ENCODE data around the gene NINJ1. TPM values are rescaled to one million over a fixed set of nuclear protein-coding genes. Genes with fewer than 3 reads are reported as not detected.

The NINJ1 gene, protein sequence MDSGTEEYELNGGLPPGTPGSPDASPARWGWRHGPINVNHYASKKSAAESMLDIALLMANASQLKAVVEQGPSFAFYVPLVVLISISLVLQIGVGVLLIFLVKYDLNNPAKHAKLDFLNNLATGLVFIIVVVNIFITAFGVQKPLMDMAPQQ
- total RNA-seq (2014; rRNA removed; shearing (Covaris generic)), result 24.2 and 34.8 TPM in 2 replicates

DNA sequence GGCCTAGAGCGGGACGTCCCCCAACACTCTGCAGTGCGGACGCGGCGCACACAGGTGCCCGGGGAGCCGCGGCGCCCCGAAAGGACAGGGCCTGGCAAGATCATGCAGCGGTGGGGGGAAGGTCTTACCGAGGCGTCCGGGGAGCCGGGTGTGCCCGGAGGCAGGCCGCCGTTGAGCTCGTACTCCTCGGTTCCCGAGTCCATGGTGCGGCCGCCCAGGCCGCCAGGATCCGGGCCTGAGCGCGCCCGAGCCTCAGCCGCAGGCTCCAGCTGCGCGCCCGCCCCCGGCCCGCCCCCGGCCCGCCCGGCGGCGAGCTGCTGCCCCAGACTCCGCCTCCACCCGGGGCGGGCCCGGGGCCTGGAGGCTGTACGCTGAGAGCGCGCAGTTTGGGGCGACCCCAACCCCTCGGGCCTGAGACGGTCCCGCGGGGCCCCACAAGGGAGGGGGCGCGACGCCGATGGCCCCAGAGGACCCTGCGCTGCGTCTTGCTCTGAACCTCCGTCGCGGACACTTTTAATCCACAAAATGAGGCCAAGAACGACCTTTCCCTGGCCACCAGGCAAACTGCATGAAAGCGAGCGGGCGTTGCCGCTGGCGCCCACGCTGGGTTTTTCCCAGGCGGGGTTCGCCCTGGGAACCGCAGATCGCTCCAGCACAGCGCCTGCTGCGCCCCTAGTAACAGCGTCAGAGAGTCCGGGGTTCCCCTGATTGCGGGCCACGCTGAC, at the start of gene NINJ1:
TSS of gene NINJ1 (minus strand) at position 237 of the 725 bp plus-strand sequence. CDS start at position 203, 34 bp downstream.
- Histone ChIP-seq H3K36me3 (0 out of 2 replicates have a peak, but pooled peaks cover 3% of the 10 kb centered on the region), H3K27ac (peak within 1 kb of the TSS; percentile 57), H3K4me1 (replicated peaks) (peaks cover 51% of the 10 kb centered on the region), H3K4me3 (peak within 1 kb of the TSS; percentile 72), H3K27me3 (replicated peaks) (no peaks in the 10 kb centered on the region), H3K9me3 (replicated peaks) (peaks cover 3% of the 10 kb centered on the region; the same call in 1 of the 2 replicates)
- DNase-seq (ENCODE audit: low read depth in 1 of 2, low spot score in 2 of 2), result peak; percentile 44 to 68

DNA sequence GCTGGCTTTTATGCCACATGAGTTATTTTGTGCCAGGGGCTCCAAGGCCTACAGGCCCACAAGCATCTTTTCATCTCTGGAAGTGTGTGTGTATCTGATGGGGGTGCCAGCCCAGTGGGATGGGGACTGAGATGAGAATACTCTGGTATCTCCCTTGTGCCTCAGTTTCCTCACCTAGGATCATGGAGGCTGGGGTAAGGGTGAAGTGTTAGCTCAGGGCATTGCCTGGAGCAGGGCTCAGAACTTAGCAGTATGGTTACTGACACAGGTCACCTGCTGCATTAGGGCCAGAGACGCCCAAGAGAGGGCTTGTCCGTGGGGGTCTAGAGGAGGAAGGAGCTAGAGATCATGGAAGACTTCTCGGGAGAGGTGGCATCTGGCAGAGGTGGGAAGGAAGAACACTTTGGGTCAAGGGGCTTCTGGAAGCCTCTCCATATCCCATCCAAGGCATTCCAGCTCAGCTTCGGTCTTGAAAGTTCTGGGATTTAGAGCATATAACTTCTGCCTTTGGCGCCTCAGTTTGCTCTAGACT, 49.1 kb upstream of the NINJ1 start:
- no peak for DNase-seq (ENCODE audit: low read depth in 1 of 2, low spot score in 2 of 2)
- no peak overlapping the region for H3K4me3 ChIP-seq
- no peaks in the 10 kb centered on the region; the same call in 1 of the 2 replicates for H3K9me3 ChIP-seq (replicated peaks)
- H3K27me3 ChIP-seq (replicated peaks), result peaks cover 16% of the 10 kb centered on the region; the same call in 1 of the 2 replicates
- peaks cover 7% of the 10 kb centered on the region for H3K4me1 ChIP-seq (replicated peaks)
- H3K27ac ChIP-seq, result no peak overlapping the region
- H3K36me3 ChIP-seq, result no peaks in the 10 kb centered on the region

DNA sequence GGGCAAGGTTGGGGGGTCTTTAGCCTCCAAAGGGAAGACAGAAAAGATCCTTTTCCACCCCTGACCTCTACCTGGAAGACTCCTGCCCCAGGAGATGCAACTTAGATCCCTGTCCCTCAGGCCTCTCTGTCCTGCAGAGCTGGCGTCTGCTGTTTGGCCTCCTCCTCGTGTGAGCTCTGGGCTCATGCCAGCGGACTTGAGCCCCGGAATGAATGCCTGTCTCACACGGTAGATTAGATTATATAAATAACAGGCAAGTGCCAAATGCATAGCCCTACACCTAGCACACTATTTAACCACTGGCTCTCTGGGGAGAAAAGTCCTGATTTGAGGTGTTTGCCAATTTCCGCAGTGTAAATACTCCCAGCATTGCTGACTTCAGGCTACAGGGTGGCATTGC, 48.5 kb upstream of the NINJ1 start:
- no peaks in the 10 kb centered on the region for H3K36me3 ChIP-seq
- no peaks in the 10 kb centered on the region; the same call in 1 of the 2 replicates for H3K9me3 ChIP-seq (replicated peaks)
- no peak overlapping the region for H3K27ac ChIP-seq
- H3K4me1 ChIP-seq (replicated peaks), result peaks cover 7% of the 10 kb centered on the region
- H3K4me3 ChIP-seq, result no peak overlapping the region
- peaks cover 16% of the 10 kb centered on the region; the same call in 1 of the 2 replicates for H3K27me3 ChIP-seq (replicated peaks)
- no peak for DNase-seq (ENCODE audit: low read depth in 1 of 2, low spot score in 2 of 2)

DNA sequence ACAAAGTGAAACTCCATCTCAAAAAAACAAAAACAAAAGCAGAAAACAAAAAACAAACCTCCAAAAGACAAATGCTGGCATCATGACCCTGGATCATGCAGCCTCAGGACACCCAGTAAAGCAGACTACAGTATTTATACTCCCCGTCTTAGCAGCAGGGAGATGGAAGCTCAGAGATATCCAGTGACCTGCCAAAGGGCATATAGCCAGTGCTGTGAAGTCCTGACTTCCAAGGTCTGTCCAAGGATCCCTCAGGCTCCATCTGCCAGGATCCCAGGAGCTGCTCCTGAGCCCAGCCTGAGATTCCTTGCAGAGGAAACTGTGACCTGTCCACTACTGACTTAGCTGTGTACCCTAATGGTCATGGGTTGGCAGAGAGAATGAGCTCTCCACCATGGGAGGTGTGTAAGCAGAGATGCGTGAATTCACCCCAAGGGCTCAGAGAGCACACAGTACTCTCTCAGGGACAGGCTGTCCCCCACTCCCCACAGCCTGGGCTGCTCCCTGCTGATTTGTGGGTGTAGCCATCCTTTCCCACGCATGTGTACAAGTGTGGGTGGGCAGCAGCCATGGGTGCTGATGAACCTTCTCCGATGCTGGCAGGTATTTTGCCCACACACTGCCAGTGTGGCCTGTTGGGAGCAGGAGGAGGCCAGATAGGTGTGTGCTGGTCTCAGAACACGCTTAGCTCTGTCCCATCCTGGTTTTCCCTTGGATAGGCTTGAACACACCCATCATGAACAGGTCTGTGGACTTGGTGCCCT, 47.8 kb upstream of the NINJ1 start:
- Histone ChIP-seq H3K9me3 (replicated peaks) (no peaks in the 10 kb centered on the region; the same call in 1 of the 2 replicates), H3K27me3 (replicated peaks) (peaks cover 16% of the 10 kb centered on the region; the same call in 1 of the 2 replicates), H3K4me1 (replicated peaks) (peaks cover 7% of the 10 kb centered on the region), H3K4me3 (no peak overlapping the region), H3K36me3 (no peaks in the 10 kb centered on the region), H3K27ac (no peak overlapping the region)
- DNase-seq (ENCODE audit: low read depth in 1 of 2, low spot score in 2 of 2), result no peak

DNA sequence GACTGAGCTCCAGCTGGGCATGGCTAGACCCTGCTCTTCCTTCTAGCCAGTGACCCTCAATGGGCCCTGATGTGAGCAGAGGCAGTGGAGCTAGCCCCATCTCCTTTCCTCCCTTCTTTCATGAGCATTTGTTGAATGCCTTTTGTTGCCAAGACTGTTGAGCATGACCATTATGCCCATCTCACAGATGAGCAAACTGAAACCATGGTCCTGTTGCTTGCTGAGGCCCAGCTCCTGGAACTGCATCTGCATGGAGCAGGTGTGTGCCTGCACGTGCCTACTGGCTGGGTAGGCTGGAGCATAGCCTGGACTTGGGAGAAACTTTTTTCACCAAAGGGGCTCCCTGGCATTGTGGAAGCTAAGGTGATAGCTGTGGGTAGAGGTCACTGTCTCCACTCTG, 46.9 kb upstream of the NINJ1 start:
- Histone ChIP-seq H3K27me3 (replicated peaks) (peaks cover 16% of the 10 kb centered on the region; the same call in 1 of the 2 replicates), H3K27ac (no peak overlapping the region), H3K4me3 (no peak overlapping the region), H3K9me3 (replicated peaks) (no peaks in the 10 kb centered on the region; the same call in 1 of the 2 replicates), H3K36me3 (no peaks in the 10 kb centered on the region), H3K4me1 (replicated peaks) (peaks cover 7% of the 10 kb centered on the region)
- no peak for DNase-seq (ENCODE audit: low read depth in 1 of 2, low spot score in 2 of 2)

DNA sequence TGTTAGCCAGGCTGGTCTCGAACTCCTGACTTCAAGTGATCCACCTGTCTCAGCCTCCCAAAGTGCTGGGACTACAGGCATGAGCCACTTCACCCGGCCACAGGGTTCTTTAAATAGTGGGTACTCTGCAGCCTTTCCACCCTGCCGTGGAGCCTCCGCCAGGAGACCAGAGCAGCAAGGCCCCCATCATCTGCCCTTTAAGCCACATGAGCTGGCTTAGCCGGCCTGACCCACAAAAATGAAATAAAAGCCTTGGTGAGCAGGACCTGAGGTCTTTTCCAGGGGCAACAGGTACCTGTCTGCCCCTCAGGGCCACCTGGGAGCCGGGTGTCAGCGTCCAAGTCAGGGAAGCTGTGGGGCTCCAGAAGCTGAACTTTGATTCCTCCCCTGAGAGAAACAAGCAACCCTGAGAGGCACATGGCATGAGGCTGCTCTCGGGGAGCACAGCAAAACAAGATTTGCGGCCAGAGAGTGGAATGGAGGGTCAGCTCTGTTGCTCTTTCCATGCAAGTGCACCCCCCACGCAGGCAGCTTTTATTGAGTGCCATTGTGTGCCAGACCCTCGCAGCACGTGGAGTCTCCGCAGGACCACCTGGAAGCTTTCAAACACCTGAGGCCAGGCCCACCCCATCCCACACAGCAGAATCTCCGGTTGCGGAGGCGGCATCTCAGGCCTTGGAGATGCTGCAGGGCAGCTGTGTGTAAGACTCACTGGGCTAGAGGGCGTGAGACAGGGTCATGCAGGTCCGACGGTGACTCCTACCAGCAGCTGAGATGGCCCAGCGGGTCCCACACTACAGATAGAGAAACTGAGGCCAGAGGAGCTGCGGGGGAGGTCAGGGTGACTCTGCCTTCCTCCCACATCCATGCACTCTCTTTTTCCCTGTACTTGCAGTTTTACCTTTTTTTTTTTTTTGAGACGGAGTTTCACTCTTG, 45.1 kb upstream of the NINJ1 start:
- H3K9me3 ChIP-seq (replicated peaks), result no peaks in the 10 kb centered on the region; the same call in 1 of the 2 replicates
- H3K27ac ChIP-seq, result no peak overlapping the region
- peaks cover 13% of the 10 kb centered on the region; the same call in 1 of the 2 replicates for H3K27me3 ChIP-seq (replicated peaks)
- H3K4me3 ChIP-seq, result no peak overlapping the region
- DNase-seq (ENCODE audit: low read depth in 1 of 2, low spot score in 2 of 2), result no peak
- H3K36me3 ChIP-seq, result no peaks in the 10 kb centered on the region
- peaks cover 6% of the 10 kb centered on the region for H3K4me1 ChIP-seq (replicated peaks)

DNA sequence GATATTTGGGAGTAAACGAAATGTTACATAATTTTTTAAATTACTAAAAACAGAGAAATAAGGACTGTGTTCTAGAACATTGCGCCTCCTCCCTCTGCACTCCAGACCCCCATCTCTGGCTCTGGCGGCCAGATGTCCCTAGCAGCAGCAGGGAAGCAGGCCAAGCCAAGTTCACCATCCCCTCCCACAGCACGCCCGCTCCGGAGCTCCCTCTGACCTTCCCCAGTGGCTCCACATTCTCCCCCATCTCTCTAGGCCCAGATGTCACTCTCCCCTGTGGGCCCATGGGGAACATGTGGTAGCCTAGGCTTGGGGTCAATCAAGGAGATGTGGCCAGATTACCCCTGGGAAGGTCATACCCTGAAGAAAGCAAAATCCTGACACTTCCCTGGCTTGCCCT, 43.6 kb upstream of the NINJ1 start:
- Histone ChIP-seq H3K36me3 (no peaks in the 10 kb centered on the region), H3K27me3 (replicated peaks) (peaks cover 3% of the 10 kb centered on the region; the same call in 1 of the 2 replicates), H3K4me1 (replicated peaks) (no peaks in the 10 kb centered on the region), H3K27ac (no peak overlapping the region), H3K9me3 (replicated peaks) (no peaks in the 10 kb centered on the region; the same call in 1 of the 2 replicates), H3K4me3 (no peak overlapping the region)
- DNase-seq (ENCODE audit: low read depth in 1 of 2, low spot score in 2 of 2), result no peak

DNA sequence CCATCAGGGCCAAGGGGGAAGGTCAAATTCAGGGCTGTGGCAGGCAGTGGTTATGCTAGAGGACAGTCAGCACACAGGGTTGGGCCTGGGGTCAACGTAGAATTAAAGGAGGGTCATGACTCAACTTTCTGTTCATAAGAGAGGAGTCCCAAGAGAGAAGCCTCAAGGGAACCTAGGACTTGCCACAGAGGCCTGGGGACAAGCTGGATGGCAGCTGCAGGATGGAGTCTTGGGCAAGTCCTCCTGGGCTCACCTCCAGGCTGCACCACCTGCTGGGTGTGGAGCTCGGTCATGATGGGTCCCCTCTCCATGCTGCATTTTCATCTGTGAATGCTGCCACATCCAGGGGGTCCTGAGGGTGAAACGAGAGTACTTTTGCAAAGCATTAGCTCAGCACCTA, 40.9 kb upstream of the NINJ1 start:
- H3K4me3 ChIP-seq, result no peak overlapping the region
- no peaks in the 10 kb centered on the region for H3K9me3 ChIP-seq (replicated peaks)
- H3K4me1 ChIP-seq (replicated peaks), result no peaks in the 10 kb centered on the region
- no peak for DNase-seq (ENCODE audit: low read depth in 1 of 2, low spot score in 2 of 2)
- H3K27me3 ChIP-seq (replicated peaks), result peaks cover 3% of the 10 kb centered on the region; the same call in 1 of the 2 replicates
- no peaks in the 10 kb centered on the region for H3K36me3 ChIP-seq
- no peak overlapping the region for H3K27ac ChIP-seq

DNA sequence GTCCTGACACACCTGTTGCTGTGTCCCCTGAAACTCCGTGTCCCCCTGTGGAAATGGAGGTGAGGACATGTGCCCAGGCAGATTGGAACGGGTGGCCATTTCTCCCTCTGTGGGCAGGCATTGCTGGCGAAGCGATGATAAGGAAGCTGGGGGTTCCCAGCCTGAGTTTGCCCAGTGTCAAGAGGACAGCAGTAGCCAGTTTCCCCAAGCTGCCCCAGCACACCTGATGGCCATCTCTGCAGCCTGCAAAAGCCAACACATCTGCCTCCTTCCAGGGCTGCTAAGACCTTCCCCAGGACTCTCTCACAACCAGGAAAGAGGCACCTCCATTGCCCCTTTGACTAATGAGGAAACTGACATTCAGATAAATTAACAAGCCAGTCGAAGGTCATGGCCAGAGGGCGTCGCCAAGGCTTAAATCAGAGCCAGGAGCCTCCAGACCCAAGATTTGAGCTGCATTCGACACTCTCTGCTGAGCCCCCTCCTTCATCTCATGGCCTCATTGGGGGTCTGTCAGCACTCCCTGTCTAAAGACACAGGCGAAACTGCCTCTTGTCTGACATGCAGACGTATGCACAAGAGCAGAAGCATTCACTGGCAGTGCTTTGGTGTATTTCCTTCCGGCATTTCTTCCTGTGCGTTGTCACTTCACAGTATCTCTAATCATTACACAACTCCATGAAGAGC, 39.5 kb upstream of the NINJ1 start:
- Histone ChIP-seq H3K4me1 (replicated peaks) (no peaks in the 10 kb centered on the region), H3K36me3 (no peaks in the 10 kb centered on the region), H3K9me3 (replicated peaks) (no peaks in the 10 kb centered on the region), H3K27me3 (replicated peaks) (peaks cover 3% of the 10 kb centered on the region; the same call in 1 of the 2 replicates), H3K27ac (no peak overlapping the region), H3K4me3 (no peak overlapping the region)
- no peak for DNase-seq (ENCODE audit: low read depth in 1 of 2, low spot score in 2 of 2)

DNA sequence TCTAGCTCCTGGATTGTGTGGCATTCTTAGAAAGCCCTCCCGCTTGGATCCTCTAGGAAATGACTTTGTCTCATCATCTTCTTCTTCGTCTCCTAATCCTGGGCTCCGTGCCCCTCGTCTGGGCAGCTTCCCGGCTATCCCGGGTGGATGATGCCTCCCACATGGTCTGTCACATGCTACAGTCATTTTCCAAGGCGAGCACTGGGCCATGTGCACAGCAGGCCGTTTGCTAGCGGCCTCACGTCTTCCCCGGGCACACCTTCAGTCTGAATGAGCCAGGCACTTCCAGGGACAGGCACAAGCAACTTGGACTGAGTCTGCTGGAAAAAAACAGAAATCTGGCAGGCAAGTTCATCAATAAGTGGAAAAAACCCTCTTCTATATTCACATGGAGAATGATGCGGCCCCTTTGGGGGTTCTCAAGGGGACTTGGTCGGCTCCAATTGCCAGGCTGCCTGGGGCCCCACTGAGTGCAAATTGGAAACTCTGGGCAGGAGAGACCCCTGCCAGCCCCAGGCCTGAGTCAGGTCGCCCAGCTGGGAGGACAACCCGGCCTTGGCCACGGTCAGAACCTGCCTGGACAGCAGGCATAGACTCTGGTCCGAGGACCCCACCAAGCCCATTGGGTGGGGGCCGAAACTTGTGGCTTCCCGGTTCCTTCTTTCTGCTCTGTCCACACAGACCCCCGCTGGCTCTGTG, 38.8 kb upstream of the NINJ1 start:
- no peaks in the 10 kb centered on the region for H3K36me3 ChIP-seq
- no peaks in the 10 kb centered on the region for H3K9me3 ChIP-seq (replicated peaks)
- no peaks in the 10 kb centered on the region for H3K4me1 ChIP-seq (replicated peaks)
- no peak overlapping the region for H3K27ac ChIP-seq
- H3K4me3 ChIP-seq, result no peak overlapping the region
- peaks cover 3% of the 10 kb centered on the region; the same call in 1 of the 2 replicates for H3K27me3 ChIP-seq (replicated peaks)
- no peak for DNase-seq (ENCODE audit: low read depth in 1 of 2, low spot score in 2 of 2)

DNA sequence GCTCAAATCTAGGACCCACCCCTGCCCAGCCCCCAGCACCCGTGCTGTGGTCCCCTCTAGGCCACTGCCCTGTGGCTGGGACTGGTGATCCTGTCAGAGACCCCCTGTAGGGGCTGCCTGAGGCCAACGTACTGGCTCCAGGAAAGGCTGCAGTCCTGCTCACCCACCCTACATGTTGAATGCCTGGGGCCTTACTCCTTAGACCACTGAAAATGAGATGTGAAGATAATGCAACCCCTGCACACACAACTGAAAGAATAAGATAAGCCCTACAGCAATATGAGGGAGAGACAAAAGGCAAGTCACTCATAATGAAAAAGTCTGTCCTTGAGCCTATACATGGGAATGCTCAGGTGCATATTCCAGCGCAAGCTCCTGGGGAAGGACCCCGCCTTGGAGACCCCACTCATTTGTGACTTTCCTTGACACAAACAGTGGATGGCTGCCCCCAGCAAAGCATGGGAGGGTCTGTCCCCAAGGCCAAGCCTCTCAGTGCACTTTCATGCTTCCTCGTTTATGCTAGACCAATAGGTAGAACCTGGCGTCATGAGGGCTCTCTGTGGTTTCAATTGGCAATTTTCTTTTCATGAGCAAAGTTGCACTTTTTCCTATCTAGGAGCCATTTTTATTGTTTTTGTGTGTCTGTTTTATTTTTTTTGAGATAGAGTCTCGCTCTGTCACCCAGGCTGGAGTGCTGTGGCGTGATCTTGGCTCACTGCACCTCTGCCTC, 37.4 kb upstream of the NINJ1 start:
- Histone ChIP-seq H3K9me3 (replicated peaks) (no peaks in the 10 kb centered on the region), H3K36me3 (no peaks in the 10 kb centered on the region), H3K27ac (no peak overlapping the region), H3K27me3 (replicated peaks) (peaks cover 3% of the 10 kb centered on the region; the same call in 1 of the 2 replicates), H3K4me3 (no peak overlapping the region), H3K4me1 (replicated peaks) (no peaks in the 10 kb centered on the region)
- DNase-seq (ENCODE audit: low read depth in 1 of 2, low spot score in 2 of 2), result no peak
